Skeletal muscle satellite cell (primary cell): ENCODE measurements around the gene MICALL2.

Experiments used
- H3K27me3 ChIP-seq: 2 replicates; pipeline ENCODE4 v1.7.0; 2013; ENCODE audit warnings: low read length; ENCODE audit not compliant: control insufficient read depth, insufficient read depth
- H3K36me3 ChIP-seq: 2 replicates; pipeline ENCODE4 v1.7.0; 2013; ENCODE audit warnings: mild to moderate bottlenecking, control low read depth, low read length; ENCODE audit not compliant: insufficient read depth
- H3K4me1 ChIP-seq: 2 replicates; pipeline ENCODE4 v1.7.0; 2013; ENCODE audit warnings: low read length; ENCODE audit not compliant: control insufficient read depth, insufficient read depth
- H3K4me2 ChIP-seq: 2 replicates; pipeline ENCODE4 v1.7.0; 2013; ENCODE audit warnings: mild to moderate bottlenecking, low read length
- H3K4me3 ChIP-seq: 2 replicates; pipeline ENCODE4 v1.7.0; 2013; ENCODE audit warnings: low read length
- H3K9ac ChIP-seq: 2 replicates; pipeline ENCODE4 v1.7.0; 2013; ENCODE audit warnings: mild to moderate bottlenecking, low read depth, low read length, moderate library complexity
- H3K9me3 ChIP-seq: replicated peaks from 2 replicates; pipeline ENCODE4 v1.7.0; 2013; ENCODE audit warnings: mild to moderate bottlenecking, control low read depth, low read length

The MICALL2 gene

DNA sequence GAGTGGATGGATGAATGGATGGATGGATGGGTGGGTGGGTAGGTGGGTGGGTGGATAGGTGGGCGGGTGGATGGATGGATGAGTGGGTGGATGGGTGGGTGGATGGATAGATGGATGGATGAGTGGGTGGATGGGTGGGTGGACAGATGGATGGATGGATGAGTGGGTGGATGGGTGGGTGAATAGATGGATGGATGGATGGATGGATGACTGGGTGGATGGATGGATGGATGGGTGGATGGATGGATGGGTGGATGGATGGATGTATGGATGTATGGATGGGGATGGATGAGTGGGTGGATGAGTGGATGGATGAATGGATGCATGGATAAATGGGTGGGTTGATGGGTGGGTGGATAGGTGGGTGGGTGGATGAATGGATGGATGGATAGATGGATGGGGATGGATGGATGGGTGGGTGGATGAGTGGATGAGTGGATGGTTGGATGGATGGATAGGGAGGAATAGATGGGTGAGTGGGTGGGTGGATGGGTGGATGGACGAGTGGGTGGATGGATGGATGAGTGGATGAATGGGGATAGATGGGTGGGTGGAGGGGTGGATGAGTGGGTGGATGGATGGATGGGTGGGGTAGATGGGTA is 43.8 kb downstream of the MICALL2 start:
- Histone ChIP-seq H3K9me3 (no peaks in the 10 kb centered on the region), H3K36me3 (no peaks in the 10 kb centered on the region), H3K4me1 (peaks cover 11% of the 10 kb centered on the region), H3K4me2 (no peak overlapping the region), H3K9ac (no peak overlapping the region), H3K27me3 (peaks cover 16% of the 10 kb centered on the region), H3K4me3 (no peak overlapping the region)

- H3K4me3 ChIP-seq: no peak overlapping the region
- no peak overlapping the region for H3K9ac ChIP-seq
- H3K4me1 ChIP-seq: peaks cover 11% of the 10 kb centered on the region
- no peaks in the 10 kb centered on the region for H3K36me3 ChIP-seq
- no peaks in the 10 kb centered on the region for H3K9me3 ChIP-seq
- H3K4me2 ChIP-seq: no peak overlapping the region
- peaks cover 20% of the 10 kb centered on the region for H3K27me3 ChIP-seq
Observed at GRCh38 chr7:1413936-1414639, 45.2 kb downstream of the MICALL2 start.

DNA sequence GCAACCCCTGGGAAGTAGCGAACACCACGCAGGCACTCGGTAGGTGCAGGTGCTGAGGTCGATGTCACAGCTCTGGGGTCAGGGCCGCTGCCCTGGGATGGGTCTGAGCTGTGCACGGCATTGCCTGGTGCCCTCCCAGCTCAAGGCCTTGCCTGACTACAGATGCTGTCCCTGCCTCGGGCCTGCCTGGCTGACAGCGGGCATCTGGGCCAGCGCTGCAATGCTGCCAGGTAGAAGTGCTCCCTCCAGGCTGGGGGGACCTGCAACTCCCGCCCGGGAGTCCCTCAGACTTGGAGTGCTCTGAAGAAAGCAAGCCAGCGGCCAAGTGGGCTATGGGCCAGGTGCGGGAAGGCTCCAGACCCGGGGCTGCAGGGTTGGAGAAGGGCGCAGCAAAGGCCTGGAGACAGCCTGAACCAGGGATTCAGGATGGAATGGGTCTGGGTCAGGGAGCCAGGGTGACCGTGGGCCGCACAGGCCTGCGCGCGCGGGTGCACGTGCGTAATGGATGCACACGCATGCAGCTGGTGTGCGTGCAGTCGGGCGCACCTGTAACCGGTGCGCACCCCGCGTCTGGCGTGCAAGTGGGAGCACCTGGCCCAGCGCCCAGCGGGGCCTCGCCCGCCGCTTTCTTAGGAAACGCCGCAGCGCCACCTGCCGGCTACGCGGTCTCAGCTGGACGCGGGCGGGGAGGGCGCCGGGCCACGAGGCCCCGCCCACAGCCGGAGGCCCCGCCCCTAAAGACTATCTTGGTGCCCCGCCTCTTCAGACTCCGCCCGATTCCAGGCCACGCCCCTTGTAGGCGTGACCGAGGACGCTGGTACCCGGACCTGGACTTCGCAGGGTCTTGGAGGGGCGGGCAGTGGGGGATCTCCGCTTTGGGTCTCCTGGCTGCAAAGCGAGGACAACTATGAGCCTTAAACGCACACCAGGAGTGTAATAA is 46.7 kb downstream of the MICALL2 start:
- Histone ChIP-seq H3K9me3 (no peaks in the 10 kb centered on the region), H3K36me3 (no peaks in the 10 kb centered on the region), H3K4me2 (peak overlapping the region; percentile 55), H3K4me1 (peaks cover 4% of the 10 kb centered on the region), H3K9ac (no peak overlapping the region), H3K27me3 (peaks cover 29% of the 10 kb centered on the region), H3K4me3 (no peak overlapping the region)

- no peaks in the 10 kb centered on the region for H3K4me1 ChIP-seq
- no peaks in the 10 kb centered on the region for H3K9me3 ChIP-seq
- no peak overlapping the region for H3K4me2 ChIP-seq
- H3K4me3 ChIP-seq: no peak overlapping the region
- H3K27me3 ChIP-seq: peaks cover 23% of the 10 kb centered on the region
- no peak overlapping the region for H3K9ac ChIP-seq
- H3K36me3 ChIP-seq: no peaks in the 10 kb centered on the region
Observed at GRCh38 chr7:1411414-1411813, 47.9 kb downstream of the MICALL2 start.

DNA sequence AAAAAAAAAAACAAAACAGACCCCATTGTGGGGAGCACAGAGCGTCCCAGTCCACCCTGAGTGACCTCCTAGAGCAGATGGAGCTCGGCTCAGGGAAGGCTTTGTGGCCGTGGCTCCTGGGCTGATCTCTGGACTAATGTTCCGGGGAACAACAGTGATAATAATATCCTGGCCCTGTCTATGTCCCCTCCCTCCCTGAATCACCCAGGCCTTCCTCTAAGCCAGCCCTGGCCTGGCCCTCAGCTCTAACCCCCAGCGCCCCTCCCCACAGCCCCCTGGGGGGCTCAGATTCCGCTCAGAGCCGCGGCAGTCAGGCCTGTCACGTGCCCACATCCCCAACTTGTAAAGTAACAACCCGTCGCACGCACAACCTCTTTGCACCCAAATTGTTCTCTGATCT is 48.3 kb downstream of the MICALL2 start:
- H3K9me3 ChIP-seq: no peaks in the 10 kb centered on the region
- no peak overlapping the region for H3K4me2 ChIP-seq
- no peaks in the 10 kb centered on the region for H3K4me1 ChIP-seq
- H3K27me3 ChIP-seq: peaks cover 20% of the 10 kb centered on the region
- H3K4me3 ChIP-seq: no peak overlapping the region
- no peaks in the 10 kb centered on the region for H3K36me3 ChIP-seq
- no peak overlapping the region for H3K9ac ChIP-seq

DNA sequence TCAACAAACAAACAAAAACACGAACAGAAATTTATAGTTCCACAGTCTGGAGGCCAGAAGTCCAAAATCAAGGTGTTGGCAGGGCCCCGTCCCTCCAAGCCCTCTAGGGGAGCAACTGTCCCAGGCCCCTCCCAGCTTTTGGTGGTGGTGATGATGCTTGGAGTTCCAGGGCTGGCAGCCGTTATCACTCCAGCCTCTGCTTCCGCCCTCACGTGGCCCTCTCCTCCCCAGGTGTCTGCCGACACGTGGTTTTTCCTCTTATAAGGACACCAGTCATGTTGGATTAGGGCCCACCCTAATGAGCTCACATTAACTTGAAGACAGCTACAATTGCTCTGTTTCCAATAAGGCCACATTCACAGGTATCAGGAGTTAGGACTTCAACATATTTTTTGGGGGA is 49.7 kb downstream of the MICALL2 start:
- H3K4me2 ChIP-seq: no peak overlapping the region
- no peak overlapping the region for H3K9ac ChIP-seq
- H3K36me3 ChIP-seq: no peaks in the 10 kb centered on the region
- H3K27me3 ChIP-seq: peaks cover 28% of the 10 kb centered on the region
- no peaks in the 10 kb centered on the region for H3K9me3 ChIP-seq
- H3K4me3 ChIP-seq: no peak overlapping the region
- no peaks in the 10 kb centered on the region for H3K4me1 ChIP-seq

GRCh38 chr7:1408466-1408865 is 50.8 kb downstream of the MICALL2 start:
- H3K4me1 ChIP-seq: peaks cover 7% of the 10 kb centered on the region
- H3K9me3 ChIP-seq: no peaks in the 10 kb centered on the region
- no peak overlapping the region for H3K9ac ChIP-seq
- no peak overlapping the region for H3K4me3 ChIP-seq
- H3K36me3 ChIP-seq: no peaks in the 10 kb centered on the region
- H3K27me3 ChIP-seq: peaks cover 38% of the 10 kb centered on the region
- H3K4me2 ChIP-seq: no peak overlapping the region

DNA sequence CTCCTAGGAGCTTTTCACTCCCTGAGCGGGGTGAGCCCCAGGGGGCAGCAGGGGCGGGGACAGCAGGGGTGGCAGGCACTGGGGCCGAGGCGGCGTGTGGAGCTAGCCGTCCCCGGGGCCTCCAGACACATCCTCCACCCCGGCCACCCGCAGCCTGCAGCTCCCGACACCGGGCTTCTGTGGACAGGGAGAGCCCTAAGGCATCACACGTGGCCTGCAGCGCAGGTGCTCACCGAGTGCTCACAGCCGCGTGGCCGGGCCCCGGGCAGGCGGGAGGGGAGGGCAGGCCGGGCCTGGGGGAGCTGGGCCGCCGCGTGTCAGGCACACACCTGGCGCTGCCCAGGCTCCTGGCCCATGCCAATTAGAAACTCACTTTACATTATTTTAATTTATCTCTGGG is 51.4 kb downstream of the MICALL2 start:
- H3K4me2 ChIP-seq: no peak overlapping the region
- no peak overlapping the region for H3K9ac ChIP-seq
- peaks cover 7% of the 10 kb centered on the region for H3K4me1 ChIP-seq
- no peaks in the 10 kb centered on the region for H3K36me3 ChIP-seq
- no peak overlapping the region for H3K4me3 ChIP-seq
- no peaks in the 10 kb centered on the region for H3K9me3 ChIP-seq
- H3K27me3 ChIP-seq: peaks cover 44% of the 10 kb centered on the region

GRCh38 chr7:1404898-1405548 is 54.2 kb downstream of the MICALL2 start:
- Histone ChIP-seq H3K9me3 (peaks cover 5% of the 10 kb centered on the region), H3K4me1 (peaks cover 7% of the 10 kb centered on the region), H3K36me3 (no peaks in the 10 kb centered on the region), H3K27me3 (peaks cover 69% of the 10 kb centered on the region), H3K4me2 (no peak overlapping the region), H3K4me3 (no peak overlapping the region), H3K9ac (no peak overlapping the region)

- H3K9ac ChIP-seq: no peak overlapping the region
- H3K4me1 ChIP-seq: peaks cover 7% of the 10 kb centered on the region
- H3K9me3 ChIP-seq: peaks cover 5% of the 10 kb centered on the region
- H3K27me3 ChIP-seq: peaks cover 70% of the 10 kb centered on the region
- peak overlapping the region; percentile 58 for H3K4me2 ChIP-seq
- H3K4me3 ChIP-seq: no peak overlapping the region
- no peaks in the 10 kb centered on the region for H3K36me3 ChIP-seq
Observed at GRCh38 chr7:1404460-1404809, 54.8 kb downstream of the MICALL2 start.
